22Rv1 (cell line): Measurements from ENCODE around the gene CNEP1R1.

Experiments
- ZFX ChIP-seq: fragments of 450-650 bp; IDR thresholded peaks from 2 replicates; pipeline ENCODE4 v1.6.1; 2017; ENCODE audit warnings: antibody characterized with exemption, borderline replicate concordance
- TF ChIP-seq, protein P1 (sequence below): fragments of 450-650 bp; IDR thresholded peaks from 2 replicates; pipeline ENCODE4 v1.5.1; 2017; ENCODE audit warnings: mild to moderate bottlenecking

DNA sequence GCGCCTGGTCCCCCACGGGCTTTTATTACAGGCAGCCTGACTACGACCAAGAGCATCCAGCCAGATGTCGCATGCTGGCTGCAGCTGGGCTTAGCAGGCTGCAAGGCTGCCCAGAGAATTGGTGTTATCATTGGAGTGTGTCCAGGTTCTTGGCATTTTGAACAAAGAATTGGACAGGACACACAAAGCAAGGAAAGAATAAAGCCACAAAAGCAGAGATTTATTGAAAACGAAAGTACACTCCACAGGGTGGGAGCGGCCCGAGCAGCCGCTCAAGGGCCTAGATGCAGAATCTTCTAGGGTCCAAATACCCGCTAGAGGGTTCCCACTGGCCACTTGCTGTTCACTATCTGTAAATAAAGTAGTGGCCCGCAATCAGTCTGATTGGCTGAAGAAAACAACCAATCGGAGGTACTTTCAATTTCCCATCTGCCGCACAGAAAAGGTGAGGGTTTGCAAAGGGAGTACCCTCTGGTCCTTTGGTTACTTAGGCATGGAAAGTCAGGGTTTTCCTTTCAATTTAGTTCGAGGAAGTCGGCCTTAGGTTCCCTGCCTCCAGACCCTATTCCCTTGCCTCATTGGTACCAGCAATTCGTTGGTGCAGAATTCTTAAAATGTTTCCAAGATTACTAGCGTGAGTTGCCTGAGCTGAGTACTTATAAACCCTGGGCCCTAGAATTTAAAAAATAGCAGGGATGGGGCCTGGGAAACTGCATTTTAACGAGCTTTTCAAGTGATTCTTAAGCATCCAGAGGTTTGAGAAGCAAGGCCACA is 38.5 kb upstream of the CNEP1R1 start:
- TF ChIP-seq, protein P1, sequence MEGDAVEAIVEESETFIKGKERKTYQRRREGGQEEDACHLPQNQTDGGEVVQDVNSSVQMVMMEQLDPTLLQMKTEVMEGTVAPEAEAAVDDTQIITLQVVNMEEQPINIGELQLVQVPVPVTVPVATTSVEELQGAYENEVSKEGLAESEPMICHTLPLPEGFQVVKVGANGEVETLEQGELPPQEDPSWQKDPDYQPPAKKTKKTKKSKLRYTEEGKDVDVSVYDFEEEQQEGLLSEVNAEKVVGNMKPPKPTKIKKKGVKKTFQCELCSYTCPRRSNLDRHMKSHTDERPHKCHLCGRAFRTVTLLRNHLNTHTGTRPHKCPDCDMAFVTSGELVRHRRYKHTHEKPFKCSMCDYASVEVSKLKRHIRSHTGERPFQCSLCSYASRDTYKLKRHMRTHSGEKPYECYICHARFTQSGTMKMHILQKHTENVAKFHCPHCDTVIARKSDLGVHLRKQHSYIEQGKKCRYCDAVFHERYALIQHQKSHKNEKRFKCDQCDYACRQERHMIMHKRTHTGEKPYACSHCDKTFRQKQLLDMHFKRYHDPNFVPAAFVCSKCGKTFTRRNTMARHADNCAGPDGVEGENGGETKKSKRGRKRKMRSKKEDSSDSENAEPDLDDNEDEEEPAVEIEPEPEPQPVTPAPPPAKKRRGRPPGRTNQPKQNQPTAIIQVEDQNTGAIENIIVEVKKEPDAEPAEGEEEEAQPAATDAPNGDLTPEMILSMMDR = no peak
- no peak for TF ChIP-seq ZFX
